ENCODE measurements around the gene FOXM1.

GRCh38 chr12:2832550-2833127, 44.3 kb downstream of the FOXM1 start:
- no peak for TF ChIP-seq CTCF (IDR thresholded peaks at IDR 0.05; ENCODE audit: low read depth, low read length, poor library complexity, severe bottlenecking)
- TF ChIP-seq EZH2phosphoT487 (IDR thresholded peaks at IDR 0.05; ENCODE audit: borderline replicate concordance, low read length) = no peak
